Activated CD8-positive, alpha-beta memory T cell treated with anti-CD3 and anti-CD28 coated beads, Interleukin-2, amount 50 U/mL, for 48 hours (primary cell): ENCODE data around the gene IFNL4.
"Not testable (repeated sequence)": the region's sequence is repeated elsewhere in the genome, so short reads cannot be mapped to it uniquely, and the experiment has no call there.

Experiments used
- DNase-seq: peaks from one replicate; pipeline ENCODE4 v3.0.0-alpha.2; 2020

The IFNL4 gene

GRCh38 chr19:39219108-39219507, 29.5 kb downstream of the IFNL4 start:
- not testable (repeated sequence) for DNase-seq

- DNase-seq: no peak
Measured at GRCh38 chr19:39218230-39219007, 30.2 kb downstream of the IFNL4 start.

DNA sequence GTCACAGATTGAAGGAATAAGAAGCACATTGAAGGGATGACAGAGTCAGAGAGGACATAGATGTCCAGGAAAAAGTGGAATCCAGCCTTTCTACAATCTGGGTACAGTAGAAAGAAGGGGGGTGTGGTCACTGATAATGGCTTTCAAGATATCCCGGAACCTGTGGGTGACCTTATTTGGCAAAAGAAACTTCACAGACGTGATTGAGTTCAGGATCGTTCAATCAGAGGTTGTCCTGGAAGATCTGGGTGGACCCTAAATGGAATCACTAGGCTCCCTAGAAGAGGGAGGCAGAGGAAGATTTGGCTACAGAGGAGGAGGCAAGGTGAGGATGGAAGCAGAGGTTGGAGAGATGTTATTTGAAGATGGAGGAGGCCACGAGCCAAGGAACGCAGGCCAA, 31.6 kb downstream of the IFNL4 start:
- no peak for DNase-seq

- DNase-seq: not testable (repeated sequence)
Measured at GRCh38 chr19:39215323-39215722, 33.3 kb downstream of the IFNL4 start.

- DNase-seq: peak; percentile 80
Measured at GRCh38 chr19:39212375-39212742, 36.3 kb downstream of the IFNL4 start.

DNA sequence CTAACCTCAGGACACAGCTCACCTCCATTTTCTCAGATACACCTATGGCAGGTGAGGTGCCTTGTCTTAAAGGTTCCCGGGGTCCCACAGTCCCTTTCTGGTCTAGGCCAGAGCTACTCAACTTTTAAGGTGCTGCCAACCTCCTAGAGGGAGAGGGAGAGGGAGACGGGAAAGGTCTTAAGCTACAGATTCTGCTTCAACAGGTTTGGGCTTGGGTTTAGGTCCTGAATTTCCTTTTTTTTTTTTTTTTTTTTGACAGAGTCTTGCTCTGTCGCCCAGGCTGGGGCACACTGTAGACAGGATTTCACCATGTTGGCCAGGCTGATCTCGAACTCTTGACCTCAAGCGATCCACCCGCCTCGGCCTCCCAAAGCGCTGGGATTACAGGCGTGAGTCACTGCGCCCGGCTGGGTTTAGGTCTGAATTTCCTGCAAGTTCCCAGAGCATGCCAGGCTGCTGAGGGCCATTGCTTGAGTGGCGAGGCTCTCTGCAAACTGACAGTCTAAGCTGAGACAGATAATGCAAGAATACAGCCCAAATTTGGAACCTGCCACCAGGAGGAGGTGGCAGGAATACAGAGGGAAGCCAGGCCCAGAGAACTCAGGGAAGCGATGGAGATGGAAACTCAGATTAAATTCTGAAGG, 36.8 kb downstream of the IFNL4 start:
- no peak for DNase-seq

GRCh38 chr19:39209196-39209595, 39.5 kb downstream of the IFNL4 start:
- DNase-seq: no peak

- DNase-seq: no peak
Measured at GRCh38 chr19:39208175-39208795, 40.4 kb downstream of the IFNL4 start.

GRCh38 chr19:39207293-39207836, 41.3 kb downstream of the IFNL4 start:
- no peak for DNase-seq

GRCh38 chr19:39206122-39206521, 42.5 kb downstream of the IFNL4 start:
- DNase-seq: no peak

DNA sequence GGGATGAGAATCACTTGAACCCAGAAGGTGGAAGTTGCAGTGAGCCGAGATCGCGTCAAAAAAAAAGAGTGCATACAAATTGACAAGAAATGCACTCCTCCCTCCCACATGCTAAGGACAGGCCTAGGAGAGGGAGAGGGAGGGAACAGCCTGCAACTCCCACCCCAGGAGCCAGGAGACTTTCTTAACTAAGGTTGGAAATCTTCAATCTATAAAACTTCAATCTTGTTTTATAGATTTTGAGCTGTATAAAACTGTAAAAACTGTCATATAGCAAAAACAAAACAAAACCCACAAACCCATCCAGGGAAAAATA, 43.2 kb downstream of the IFNL4 start:
- DNase-seq: no peak

GRCh38 chr19:39203372-39204341, 45.0 kb downstream of the IFNL4 start, which contains the start of gene SYCN:
SYCN (minus strand) TSS chr19:39204263; CDS start chr19:39204254, 9 bp downstream.
- DNase-seq: no peak

DNA sequence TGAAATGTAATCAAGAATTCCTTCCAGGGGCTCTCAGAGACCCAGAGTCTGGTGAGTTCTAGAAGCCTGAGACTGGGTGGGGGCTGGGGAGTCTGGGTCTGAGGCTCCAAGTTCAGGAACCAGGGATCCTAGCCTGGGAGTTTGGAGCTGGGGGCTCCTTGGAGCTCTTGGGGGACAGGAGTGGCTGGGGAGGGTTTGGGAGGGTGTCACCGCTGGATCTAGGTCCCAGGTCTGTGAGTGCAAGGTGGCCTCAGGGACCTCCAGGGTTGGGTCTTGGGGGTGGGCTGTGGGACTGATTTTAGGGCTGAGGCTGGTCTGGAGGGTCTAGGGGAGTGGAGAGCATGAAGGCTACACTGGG, 45.7 kb downstream of the IFNL4 start:
- DNase-seq: no peak

- DNase-seq: no peak
Measured at GRCh38 chr19:39200803-39201115, 47.9 kb downstream of the IFNL4 start.

GRCh38 chr19:39200066-39200802, 48.4 kb downstream of the IFNL4 start:
- no peak for DNase-seq

GRCh38 chr19:39199025-39199424, 49.6 kb downstream of the IFNL4 start:
- DNase-seq: no peak

GRCh38 chr19:39197808-39198207, 50.8 kb downstream of the IFNL4 start:
- DNase-seq: no peak

DNA sequence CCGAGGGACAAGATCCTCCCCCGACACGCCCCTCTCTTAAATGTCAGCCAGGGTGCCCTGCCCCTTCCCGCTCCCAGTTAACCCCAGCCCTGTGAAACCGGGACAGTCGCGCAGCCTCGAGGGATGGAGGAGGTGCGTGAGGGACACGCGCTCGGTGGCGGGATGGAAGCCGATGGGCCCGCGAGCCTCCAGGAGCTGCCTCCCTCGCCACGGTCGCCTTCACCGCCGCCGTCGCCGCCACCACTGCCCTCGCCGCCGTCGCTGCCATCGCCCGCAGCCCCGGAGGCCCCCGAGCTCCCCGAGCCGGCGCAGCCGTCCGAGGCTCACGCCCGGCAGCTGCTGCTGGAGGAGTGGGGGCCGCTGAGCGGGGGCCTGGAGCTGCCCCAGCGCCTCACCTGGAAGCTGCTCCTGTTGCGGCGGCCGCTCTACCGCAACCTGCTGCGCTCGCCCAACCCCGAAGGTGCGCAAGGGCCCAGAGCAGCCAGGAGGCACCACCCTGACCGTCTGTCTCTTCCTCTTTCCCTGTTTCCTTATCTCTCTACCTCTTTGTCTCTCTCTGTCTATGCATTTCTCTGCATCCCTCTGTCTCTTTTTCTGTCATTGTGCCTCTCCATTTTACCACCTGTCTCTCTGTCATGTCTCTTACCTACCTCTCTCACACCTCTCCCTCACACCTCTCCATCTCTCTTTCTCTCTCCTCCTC, 51.6 kb downstream of the IFNL4 start, which contains the start of gene NCCRP1:
Gene NCCRP1, plus strand, starts transcription at position 105 of the 703 bp plus-strand sequence. Its CDS starts 19 bp downstream, at position 124.
- no peak for DNase-seq

- no peak for DNase-seq
Measured at GRCh38 chr19:39196320-39196719, 52.3 kb downstream of the IFNL4 start.
